HepG2 (cell line): ENCODE results near the gene TMEM9B.

ENCODE experiments used
- AFF4 ChIP-seq: sonication (generic); formaldehyde crosslinking; IDR thresholded peaks from 2 replicates; pipeline ENCODE4 v1.4.0; 2020; ENCODE audit warnings: missing genetic modification reagents
- CEBPB ChIP-seq: IDR thresholded peaks from 2 replicates; pipeline ENCODE4 v1.6.1; 2011; ENCODE audit warnings: low read depth, low read length, improper control_type of control experiment, borderline replicate concordance
- CTCF ChIP-seq: sonication (generic); formaldehyde crosslinking; IDR thresholded peaks from 2 replicates; pipeline ENCODE4 v1.5.0; 2020; ENCODE audit warnings: mild to moderate bottlenecking, missing genetic modification reagents, moderate library complexity
- EP300 ChIP-seq, 3 experiments: sonication (generic) in 1 of 3; formaldehyde crosslinking in 1 of 3; IDR thresholded peaks; 2 replicates each; pipeline versions ENCODE4 v1.5.1 to v1.6.1; 2011 to 2020; ENCODE audit warnings: low read depth in 2 of 3, low read length in 2 of 3, borderline replicate concordance in 1 of 3, improper control_type of control experiment in 1 of 3, mild to moderate bottlenecking in 1 of 3, missing genetic modification reagents in 1 of 3, moderate library complexity in 1 of 3
- EZH2 ChIP-seq: conservative IDR thresholded peaks from 2 replicates; pipeline ENCODE4 v1.6.1; 2012; ENCODE audit warnings: mild to moderate bottlenecking, low read depth, low read length, moderate library complexity
- GATAD2A ChIP-seq: IDR thresholded peaks from 2 replicates; pipeline ENCODE4 v1.6.1; 2016
- GMEB2 ChIP-seq: IDR thresholded peaks from 2 replicates; pipeline ENCODE4 v1.6.1; 2016; ENCODE audit warnings: missing biosample characterization, missing genetic modification reagents, low read depth
- KDM5B ChIP-seq: sonication (generic); formaldehyde crosslinking; IDR thresholded peaks from 2 replicates; pipeline ENCODE4 v1.4.0; 2020; ENCODE audit warnings: missing genetic modification reagents, mild to moderate bottlenecking, borderline replicate concordance
- MAZ ChIP-seq, 2 experiments: sonication (generic) in 1 of 2; formaldehyde crosslinking in 1 of 2; IDR thresholded peaks; 2 replicates each; pipeline versions ENCODE4 v1.5.0 to v1.6.1; 2012 to 2020; ENCODE audit warnings: low read depth in 2 of 2, mild to moderate bottlenecking in 2 of 2, borderline replicate concordance in 1 of 2, improper control_type of control experiment in 1 of 2, low read length in 1 of 2, missing genetic modification reagents in 1 of 2, moderate library complexity in 1 of 2
- NR3C1 ChIP-seq: sonication (generic); formaldehyde crosslinking; IDR thresholded peaks from 2 replicates; pipeline ENCODE4 v1.4.0; 2020; ENCODE audit warnings: missing genetic modification reagents
- POLR2A ChIP-seq, 2 experiments: IDR thresholded peaks; 2 replicates each; pipeline ENCODE4 v1.6.1; 2011; ENCODE audit warnings: low read depth in 2 of 2, low read length in 2 of 2, mild to moderate bottlenecking in 1 of 2, moderate library complexity in 1 of 2; ENCODE audit not compliant: insufficient read depth in 1 of 2
- RBM22 ChIP-seq: fragments of 200-400 bp; formaldehyde crosslinking; optimal IDR thresholded peaks from 2 replicates; pipeline ENCODE3; 2017; ENCODE audit warnings: mild to moderate bottlenecking, low read length, moderate library complexity
- YEATS4 ChIP-seq: sonication (generic); formaldehyde crosslinking; IDR thresholded peaks from 2 replicates; pipeline ENCODE4 v1.4.0; 2020; ENCODE audit warnings: missing genetic modification reagents, borderline replicate concordance
- ZNF510 ChIP-seq: sonication (generic); formaldehyde crosslinking; IDR thresholded peaks from 2 replicates; pipeline ENCODE4 v1.4.0; 2020; ENCODE audit warnings: low read depth, mild to moderate bottlenecking, missing genetic modification reagents

- TF ChIP-seq EZH2 (no peak), NR3C1 (CRISPR knock-in tag) (no peak), YEATS4 (CRISPR knock-in tag) (no peak), RBM22 (no peak), KDM5B (CRISPR knock-in tag) (no peak), CEBPB (no peak), GMEB2 (no peak), CTCF (CRISPR knock-in tag) (no peak), GATAD2A (CRISPR knock-in tag) (no peak), AFF4 (CRISPR knock-in tag) (no peak), EP300 (IDR thresholded peaks at IDR 0.05; ENCODE audit: low read depth in 2 of 2, low read length in 2 of 2) (no peak), EP300 (CRISPR knock-in tag; IDR thresholded peaks at IDR 0.05; ENCODE audit: borderline replicate concordance) (no peak), POLR2A (IDR thresholded peaks at IDR 0.05; ENCODE audit: insufficient read depth in 1 of 2, low read depth in 2 of 2, low read length in 2 of 2) (no peak), MAZ (IDR thresholded peaks at IDR 0.05; ENCODE audit: borderline replicate concordance, low read depth, low read length) (no peak), MAZ (CRISPR knock-in tag; IDR thresholded peaks at IDR 0.05; ENCODE audit: low read depth) (no peak), ZNF510 (CRISPR knock-in tag) (no peak)
Measured at GRCh38 chr11:8941341-8942103, 22.7 kb downstream of the TMEM9B start.
